Posterior cingulate gyrus (tissue), 11 donors: ENCODE data around the gene CAMTA1.

Experiments
- DNase-seq, 10 donors: peaks; one replicate each; pipeline versions ENCODE4 v3.0.0 to v3.0.0-alpha.2; 2020 to 2021; ENCODE audit warnings: mixed read lengths in 3 of 10
- intact Hi-C: fragments of 100-400 bp; cut with DNase I; formaldehyde crosslinking; loops from one replicate; pipeline ENCODE4 v1.15.1; 2023

CAMTA1 gene

DNA sequence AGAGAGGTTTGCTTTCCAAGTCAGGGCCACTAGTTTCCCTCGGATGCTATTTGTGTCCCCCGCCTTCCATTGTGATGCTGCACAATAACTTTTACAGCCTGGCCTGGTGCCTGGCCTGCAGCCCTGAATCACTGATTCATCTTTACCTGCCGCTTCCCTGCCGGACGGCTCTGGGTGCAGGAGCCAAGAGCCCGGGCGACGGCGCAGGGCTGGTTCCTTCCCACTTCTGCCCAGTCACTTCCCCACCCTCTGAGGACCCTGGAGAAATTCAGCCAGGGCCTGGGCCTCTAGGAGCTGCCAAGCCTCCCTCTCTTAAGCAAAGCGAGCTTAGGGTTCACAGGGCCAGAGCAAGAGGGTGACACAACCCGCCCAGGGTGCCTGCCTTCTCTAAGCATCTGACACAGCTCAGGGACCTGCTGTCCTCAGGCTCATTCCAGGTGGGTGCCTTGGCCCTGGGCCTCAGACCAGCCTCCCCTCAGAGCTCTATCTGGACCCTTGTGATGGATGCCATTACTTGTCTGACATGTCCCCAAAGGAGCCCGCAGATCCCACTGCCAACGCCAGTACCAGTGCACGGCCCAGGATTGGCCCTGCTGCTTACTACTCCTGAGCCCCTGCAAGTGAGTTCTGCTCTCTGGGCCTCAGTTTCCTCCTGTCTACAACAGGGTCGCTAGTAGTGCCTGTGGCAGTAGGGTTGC, 604.8 kb downstream of the CAMTA1 start:
- peak in 2 of 10 donors; percentile 49 to 54 for DNase-seq
- intact Hi-C loops: no loop called here

DNA sequence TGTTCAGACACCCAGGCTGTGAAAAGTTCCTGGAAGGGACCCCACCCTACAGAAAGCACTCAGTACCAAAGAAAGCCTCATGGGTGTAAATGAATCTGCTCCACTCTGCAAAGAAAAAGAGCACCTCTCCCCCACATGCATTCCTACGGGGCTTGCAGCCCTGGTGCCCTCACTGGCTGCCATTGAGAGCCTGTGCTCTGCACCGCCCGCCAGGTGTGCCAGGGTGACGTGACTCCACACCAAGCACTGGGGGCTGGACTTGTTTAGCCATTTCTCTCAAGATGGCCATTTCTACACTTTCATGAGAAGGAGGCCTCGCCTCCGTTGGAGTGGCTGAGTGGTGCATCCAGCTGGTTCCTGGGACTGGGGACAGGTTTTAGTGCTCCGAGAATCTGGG, 605.3 kb downstream of the CAMTA1 start:
- intact Hi-C loops: no loop called here
- peak in 2 of 10 donors; percentile 38 to 77 for DNase-seq

DNA sequence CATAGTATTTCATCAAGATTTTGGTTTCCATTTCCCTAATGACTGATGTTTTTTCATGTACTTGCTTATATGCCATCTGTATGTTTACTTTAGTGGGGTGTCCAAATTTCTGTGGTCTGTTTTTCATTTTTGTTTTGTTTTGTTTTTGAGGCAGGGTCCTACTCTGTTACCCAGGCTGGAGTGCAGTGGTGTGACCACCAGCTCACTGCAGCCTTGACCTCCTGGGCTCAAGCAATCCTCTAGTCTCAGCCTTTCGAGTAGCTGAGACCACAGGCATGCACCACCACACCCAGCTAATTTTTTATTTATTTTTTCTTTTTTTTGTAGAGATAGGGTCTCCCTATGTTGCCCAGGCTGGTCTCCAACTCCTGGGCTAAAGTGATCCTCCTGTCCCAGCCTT, 607.9 kb downstream of the CAMTA1 start:
- intact Hi-C loops: no loop called here
- DNase-seq: no peak

DNA sequence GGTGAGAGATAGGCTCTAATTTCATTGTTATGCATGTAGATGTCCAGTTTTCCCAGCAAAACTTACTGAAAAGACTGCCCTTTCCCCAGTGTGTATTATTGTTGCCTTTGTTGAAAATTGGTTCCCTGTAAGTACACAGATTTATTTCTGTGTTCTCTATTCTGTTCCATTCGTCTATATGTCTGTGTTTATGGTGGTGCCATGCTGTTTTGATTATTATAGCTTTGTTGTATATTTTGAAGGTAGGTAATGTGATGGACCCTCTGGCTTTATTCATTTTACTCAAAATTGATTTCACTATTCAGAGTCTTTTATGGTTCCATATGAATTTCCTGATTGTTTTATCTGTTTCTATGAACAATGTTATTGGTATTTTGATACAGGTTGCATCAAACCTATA, 610.0 kb downstream of the CAMTA1 start:
- DNase-seq: no peak
- intact Hi-C loops: no loop called here

DNA sequence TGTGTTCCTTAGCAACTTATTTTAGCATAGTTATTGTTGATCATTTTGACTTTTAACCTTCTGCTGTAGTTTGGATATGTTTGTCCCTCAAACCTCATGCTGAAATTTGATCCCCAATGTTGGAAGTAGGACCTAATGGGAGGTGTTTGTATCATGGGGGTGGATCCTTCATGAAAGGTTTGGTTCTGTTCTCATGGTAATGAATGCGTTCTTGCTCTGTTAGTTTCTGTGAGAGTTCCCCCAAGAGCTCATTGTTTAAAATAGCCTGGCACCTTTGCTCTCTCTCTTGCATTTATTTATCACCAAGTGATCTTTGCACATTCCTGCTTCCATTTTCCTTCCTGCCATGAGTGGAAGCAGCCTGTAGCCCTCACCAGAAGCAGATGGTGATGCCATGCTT, 613.7 kb downstream of the CAMTA1 start:
- intact Hi-C loops: no loop called here

DNA sequence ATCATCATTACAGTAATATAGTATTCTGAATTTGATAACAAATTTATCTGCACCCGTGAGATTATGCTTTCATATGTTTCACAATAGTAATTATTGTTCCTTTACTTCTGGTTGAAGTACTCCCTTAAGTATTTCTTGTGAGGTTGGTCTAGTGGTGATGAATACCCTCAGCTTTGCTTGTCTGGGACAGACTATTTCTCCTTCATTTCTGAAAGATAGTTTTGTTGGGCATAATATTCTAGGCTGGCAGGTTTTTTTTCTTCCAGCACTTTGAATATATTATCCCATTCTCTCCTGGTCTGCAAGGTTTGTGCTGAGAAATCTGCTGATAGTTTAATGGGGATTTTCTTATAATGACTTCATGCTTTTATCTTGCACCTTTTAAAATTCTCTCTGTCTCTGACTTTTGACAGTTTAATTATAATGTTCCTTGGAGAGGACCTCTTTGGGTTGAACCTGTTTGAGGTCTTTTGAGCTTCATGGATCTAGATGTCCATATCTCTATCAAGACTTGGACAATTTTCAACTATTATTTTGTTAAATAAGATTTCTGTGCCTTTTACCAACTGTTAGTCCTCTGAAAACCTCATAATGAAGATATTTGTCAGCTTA, 614.4 kb downstream of the CAMTA1 start:
- DNase-seq: no peak
- intact Hi-C loops: no loop called here

More for the DNA sequence above, 613.7 kb downstream of the CAMTA1 start:
- DNase-seq: no peak

DNA sequence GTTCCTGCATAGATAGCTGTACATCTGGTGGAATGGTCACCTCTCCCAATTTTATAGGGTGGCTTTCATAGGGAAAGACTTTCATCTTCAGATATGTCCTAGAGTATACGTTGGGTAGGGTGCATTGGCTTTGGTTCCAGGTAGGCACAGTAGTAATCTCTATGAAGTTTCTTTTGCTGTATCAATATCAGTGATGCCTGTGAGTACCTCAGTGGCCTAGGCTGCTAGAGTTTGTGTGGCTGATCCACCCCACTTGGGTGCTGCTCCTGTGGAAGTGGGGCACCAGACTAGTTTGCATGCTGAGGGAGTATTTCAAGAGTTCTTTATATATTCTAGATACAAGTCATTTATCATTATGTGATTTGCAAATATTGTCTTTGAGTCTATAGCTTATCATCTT, 615.3 kb downstream of the CAMTA1 start:
- no peak for DNase-seq
- intact Hi-C loops: no loop called here

DNA sequence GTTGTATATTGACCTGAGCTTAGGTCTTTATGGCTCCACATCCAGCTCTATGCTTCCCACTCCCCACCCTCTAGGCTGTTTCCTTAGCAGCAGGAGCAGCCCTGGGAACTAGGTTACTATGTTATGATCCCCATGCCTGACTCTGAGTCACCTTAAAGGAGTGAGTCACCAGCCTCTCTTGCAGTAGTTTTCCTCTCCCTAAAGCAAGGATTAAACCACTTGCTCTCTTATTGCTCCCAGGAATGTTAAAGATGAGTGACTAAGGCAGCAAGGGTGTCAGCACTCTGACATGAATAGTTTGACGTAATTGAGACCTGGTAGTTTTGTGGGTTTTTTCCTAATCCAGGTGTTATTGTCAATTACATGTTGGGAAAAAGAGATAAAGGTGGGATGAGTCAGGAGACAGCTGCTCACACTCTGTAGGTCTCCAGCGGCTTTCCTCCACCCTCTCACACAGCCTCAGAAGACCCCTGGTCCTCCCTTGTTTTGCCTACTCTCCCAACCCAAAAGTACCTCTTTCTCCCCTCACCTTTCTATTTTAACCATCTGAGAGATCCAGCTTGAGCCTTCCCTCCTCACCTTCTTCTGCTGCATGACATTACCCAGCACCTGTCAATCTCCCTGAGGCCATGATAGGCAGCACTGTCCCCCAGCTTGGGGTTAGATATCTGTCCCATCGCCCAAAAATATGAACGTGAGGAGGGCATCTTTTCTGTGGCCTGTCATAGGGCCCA, 616.7 kb downstream of the CAMTA1 start:
- intact Hi-C loops: no loop called here

DNA sequence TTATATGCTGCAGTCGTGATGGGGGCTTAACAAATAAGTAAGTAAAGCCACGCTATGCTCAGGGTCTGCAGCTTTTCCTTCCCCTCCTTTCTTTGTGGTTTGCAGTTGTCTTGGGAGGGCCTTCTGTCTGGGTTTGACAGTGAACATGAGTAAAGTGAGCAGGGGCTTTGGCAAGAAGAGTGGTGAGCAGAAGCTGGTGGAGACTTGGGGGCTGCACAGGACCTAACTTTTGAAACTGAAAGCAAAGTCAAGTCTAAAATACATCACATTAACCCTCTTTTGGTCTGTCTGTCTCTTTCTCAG, 617.2 kb downstream of the CAMTA1 start:
- no peak for DNase-seq
- intact Hi-C loops: no loop called here

More for the DNA sequence above, 616.7 kb downstream of the CAMTA1 start:
- DNase-seq: no peak

DNA sequence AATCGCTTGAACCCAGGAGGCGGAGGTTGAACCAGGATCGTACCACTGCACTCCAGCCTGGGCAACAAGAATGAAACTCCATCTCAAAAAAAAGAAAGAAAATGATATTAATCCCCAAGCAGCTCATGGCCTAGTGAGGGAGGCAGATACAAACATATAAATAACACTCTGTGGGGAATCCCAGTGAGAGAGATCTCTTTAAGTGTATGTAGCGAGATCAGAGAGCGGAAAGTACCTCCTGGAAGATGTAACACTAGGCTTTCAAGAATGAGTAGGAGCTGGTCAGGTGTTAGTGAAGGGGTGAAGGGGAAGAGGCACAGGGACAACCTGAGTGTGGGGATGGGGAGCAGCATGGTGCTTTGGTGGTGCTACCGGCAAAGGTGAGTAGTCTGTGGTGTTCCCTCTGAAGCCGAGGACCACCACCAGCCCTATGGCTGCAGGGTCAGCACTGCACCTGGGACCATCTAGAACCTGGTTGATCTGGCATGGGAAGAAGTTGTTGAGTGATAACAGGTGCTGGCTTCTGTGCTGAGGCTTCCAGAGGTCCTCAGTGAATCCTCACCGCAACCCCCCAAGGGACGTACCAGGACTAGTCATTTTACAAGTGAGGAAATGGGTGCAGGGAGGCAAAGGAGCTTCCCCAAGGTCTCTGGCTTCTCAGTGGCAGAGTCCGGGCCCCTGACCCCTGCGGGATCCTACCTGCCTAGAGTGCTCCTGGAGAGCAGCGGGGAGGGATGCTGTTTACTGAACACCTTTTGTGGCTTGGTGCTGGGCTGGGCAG, 618.2 kb downstream of the CAMTA1 start:
- intact Hi-C loops: no loop called here
- peak in 1 of 10 donors; percentile 42 for DNase-seq

DNA sequence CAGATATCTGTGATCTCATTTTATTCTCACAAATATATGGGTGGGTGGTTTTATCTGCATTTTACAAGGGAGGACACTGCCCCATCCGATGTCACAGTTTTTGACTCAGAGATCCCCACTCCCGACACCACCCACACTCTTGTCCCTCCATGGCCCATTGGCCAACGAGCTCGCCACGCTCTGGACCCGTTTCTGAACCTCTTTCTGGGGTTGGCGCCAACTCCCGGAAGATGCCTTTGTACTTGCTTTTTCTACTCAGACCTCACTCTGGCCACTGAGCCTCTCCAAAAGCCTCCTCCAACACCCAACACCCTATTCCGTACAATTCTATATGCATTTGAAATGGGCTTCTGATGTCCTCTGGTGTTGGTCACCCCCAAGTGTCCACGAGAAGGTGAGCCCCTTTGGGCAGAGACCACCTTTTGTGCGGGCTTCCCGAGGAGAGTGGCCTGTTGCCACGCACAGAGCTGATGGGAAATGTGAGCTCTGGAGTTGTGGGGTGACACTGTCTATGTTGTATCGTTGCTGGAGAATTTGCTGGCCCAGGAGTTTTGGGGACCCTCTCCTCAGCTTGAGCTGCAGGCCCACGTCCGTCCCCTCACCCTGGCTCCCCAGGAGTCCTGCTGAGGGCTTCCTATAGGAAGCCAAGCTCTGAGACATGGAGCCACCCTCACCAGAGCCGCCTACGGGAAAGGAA, 618.9 kb downstream of the CAMTA1 start:
- DNase-seq: peak in 1 of 10 donors; percentile 35
- intact Hi-C loops: no loop called here

DNA sequence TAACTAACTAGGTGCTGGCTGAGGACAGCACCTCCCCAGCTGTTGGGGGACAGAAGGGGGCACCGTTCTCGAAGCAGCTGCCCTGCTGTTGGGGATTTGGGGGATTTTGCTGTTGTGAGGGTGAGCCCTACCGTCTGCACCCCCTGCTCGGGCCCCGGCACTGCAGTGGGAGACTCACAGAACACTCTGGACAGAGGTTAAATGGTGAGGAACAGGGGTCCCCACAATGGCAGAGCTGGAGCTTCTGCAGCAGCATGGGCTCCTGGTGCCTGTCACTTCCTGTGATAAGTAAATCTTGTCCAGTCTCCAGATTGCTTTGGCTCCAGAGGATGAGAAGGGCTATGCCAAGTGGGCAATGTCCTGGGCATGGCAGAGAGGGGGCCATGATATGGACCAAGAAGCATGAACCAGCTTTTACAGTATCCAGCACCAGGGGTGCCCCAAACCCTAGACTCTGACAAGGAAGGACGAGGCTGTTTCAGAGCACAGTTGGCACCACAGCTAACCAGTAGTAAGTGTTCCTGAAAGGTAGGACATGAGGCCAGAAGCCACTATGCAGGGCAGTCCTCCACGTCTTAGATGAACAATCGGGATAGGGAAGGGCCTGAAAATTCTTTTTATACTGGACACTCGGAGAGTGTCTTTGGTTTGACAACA, 620.7 kb downstream of the CAMTA1 start:
- intact Hi-C loops: no loop called here
- no peak for DNase-seq

DNA sequence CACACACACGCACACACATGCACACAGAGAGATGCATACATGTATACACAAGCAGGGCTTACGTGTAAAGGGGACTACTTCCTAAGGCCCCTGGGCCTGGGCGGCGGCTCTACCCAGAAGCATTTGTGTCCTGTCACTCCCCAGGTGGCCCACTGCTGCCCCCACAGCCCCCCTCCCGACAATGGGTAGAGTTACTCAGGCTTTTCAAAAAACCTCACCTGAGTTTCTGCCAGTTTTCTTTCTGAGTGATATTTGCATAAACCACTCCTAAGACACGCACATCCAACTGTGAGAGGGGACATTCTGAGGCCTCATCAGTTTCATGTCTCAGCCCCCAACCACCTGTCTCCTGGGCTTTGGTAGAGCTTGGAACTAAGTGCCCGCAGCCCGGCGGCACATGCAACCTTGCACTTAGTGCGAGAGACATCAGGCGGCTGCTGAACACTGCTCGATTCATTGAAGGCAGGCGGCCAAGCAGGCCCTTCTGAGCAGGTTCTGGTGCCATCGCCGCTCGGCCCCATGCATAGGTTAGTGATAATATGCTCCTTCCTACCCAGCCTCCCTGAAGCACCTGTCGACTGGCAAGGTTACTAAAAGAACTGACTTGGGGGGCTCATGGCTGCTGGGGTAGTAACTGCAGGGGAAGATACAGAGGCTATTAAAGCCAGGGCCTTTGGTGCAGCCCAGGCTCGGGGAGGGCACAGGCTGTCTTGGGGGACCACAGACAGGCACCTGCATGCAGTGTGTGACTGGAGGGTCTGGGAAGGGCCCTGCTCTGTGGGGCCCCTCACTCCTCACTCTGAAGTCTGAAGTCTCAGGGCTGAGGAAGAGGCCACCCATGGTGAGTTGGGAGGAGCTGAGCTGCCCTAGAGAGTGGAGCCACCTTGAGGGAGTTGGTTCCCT, 621.6 kb downstream of the CAMTA1 start:
- DNase-seq: peak in 1 of 10 donors; percentile 50
- intact Hi-C loops: no loop called here

DNA sequence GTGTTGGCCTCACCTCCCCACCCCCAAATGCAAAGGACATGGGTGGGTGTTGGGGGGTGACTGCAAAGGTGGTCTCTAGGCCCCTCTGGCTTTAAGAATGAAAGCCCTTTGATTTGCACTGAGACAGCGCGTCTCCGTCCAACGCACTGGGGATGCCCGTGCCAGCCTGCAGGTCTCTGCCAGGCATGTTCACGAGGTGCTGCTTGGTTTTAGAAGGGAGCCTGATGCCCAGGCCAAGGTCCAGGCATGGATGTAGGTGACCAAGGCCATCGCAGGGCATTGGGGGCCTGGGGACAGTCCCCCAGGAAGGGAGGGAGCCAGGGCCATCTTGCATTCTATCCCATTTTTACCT, 622.3 kb downstream of the CAMTA1 start:
- intact Hi-C loops: no loop called here
- DNase-seq: peak in 1 of 10 donors; percentile 54

DNA sequence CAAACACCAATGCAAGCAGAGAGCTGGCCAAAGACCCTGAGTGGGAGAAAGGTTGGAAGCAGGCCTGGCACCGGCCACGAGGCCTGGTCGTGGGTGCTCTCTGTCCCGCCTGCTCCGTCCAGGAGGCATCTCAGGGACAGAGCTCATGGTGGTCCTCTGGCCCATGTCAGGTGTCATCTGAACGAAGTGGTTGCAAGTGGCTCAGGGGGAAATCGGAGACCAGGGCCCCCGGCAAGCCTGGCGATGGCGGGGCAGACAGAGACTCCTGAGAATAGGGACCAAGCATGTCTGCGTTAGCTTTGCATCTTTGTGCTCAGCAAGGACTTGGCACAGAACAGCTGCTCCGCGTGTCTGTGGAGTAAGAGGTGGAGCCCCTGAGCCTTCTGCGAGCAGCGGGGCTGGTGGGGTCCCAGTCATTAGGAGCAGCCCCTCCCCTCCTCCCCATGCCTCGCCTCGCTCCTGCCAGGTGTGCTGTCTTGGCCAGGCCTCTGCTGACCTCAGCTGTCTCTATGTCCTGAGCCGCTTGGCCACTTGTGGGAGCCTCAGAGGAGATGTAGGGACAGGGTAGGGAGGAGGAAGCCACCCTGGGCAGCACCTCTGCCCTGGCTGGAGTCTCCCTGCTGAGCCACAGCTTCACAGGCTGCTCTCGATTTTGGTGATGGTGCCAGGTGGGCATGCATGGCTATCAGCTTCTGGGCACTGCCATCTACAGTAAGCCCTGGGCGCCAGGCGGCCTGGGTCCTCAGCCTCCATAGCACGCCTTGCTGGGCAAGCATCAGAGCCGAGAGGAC, 622.9 kb downstream of the CAMTA1 start:
- DNase-seq: peak in 1 of 10 donors; percentile 55

DNA sequence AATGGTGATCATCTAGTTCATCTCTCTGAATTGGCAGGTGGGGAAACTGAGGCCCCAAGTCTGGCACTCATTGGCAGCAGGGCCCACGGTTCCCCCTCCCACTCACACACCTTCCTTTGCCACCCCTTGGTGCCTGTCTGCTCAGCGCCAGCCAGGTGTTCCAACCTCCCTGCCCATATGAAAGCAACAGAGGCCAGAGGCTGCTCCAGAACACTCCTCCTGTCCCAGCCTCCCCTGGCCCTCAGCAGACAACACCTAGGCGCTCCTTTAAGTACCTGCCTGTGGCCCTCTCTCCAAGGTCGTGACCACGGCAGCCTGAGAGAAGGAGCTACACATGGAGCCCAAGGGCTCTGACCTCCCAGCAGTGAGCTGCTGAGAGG, 623.5 kb downstream of the CAMTA1 start:
- intact Hi-C loops: no loop called here
- no peak for DNase-seq

More for the DNA sequence above, 622.9 kb downstream of the CAMTA1 start:
- intact Hi-C loops: no loop called here

DNA sequence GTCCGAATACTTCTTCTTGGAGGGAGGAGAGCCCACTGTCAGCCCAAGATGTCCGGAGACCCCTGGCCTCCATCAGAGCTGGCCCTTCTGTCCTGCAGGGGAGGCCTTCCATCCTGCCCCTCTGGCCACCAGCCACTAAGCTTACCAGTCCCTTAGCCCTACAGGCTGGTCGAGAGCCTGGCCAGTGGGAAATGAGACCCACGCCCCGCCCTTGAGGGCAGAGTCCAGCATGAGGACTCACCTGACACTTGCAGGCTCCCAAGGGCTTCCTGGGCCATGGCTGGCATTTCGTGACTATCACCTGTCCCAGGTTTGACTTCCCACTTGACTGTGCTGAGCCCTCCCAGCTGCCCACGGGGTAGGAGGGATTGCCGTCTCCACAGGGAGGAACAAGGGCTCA, 624.0 kb downstream of the CAMTA1 start:
- intact Hi-C loops: no loop called here
- peak in 1 of 10 donors; percentile 48 for DNase-seq

DNA sequence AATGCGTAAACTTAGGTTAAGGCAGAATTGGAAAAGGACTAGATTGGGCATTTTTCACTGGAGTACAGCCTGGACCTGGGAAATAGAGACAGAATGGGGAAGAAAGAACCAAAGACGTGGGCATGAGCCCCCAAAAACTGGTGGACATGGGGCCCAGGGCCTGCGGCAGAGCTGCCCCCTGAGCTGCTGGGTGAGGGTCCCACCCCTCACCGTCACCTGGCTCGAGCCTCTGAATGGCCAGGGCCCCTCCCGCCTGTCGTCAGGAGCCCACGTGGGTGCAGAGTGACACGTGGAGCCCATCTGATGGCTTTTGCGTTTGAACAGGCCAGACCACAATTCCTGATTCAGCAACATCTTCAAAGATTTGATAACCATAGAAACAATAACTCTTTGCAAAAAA, 624.9 kb downstream of the CAMTA1 start:
- intact Hi-C loops: no loop called here
- DNase-seq: no peak
